PC-9 (cell line): ENCODE results near the gene THADA.

Source experiments
- EZH2 ChIP-seq: fragments of 200-600 bp; sonication (generic); IDR thresholded peaks from 2 replicates; pipeline ENCODE4 v1.8.0; 2017; ENCODE audit warnings: antibody characterized with exemption, low read depth
- TF ChIP-seq, protein P1 (sequence below): fragments of 200-600 bp; sonication (generic); conservative IDR thresholded peaks from 2 replicates; pipeline ENCODE4 v1.6.1; 2017; ENCODE audit warnings: mixed run types, antibody characterized with exemption, mild to moderate bottlenecking, moderate library complexity

DNA sequence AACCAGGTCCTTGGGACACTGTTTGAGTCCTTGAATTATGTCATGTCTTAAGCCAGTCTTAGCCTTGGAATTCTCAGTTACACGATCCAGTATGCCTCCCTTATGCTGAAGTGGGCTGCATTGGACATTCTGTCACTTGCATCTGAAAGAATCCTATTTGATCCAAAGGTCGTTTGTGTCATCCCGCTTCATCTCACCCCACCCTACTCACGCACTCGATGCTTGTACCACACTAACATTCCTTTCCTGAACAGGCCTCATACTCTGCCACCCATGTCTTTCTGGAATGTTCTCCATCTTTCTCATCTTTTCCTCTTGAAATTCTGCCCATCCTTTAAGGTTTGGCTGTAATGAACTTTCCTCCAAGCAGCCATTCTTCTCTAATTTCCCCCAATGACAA, 341.5 kb downstream of the THADA start:
- TF ChIP-seq, protein P1, sequence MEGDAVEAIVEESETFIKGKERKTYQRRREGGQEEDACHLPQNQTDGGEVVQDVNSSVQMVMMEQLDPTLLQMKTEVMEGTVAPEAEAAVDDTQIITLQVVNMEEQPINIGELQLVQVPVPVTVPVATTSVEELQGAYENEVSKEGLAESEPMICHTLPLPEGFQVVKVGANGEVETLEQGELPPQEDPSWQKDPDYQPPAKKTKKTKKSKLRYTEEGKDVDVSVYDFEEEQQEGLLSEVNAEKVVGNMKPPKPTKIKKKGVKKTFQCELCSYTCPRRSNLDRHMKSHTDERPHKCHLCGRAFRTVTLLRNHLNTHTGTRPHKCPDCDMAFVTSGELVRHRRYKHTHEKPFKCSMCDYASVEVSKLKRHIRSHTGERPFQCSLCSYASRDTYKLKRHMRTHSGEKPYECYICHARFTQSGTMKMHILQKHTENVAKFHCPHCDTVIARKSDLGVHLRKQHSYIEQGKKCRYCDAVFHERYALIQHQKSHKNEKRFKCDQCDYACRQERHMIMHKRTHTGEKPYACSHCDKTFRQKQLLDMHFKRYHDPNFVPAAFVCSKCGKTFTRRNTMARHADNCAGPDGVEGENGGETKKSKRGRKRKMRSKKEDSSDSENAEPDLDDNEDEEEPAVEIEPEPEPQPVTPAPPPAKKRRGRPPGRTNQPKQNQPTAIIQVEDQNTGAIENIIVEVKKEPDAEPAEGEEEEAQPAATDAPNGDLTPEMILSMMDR = no peak
- no peak for TF ChIP-seq EZH2
